Mucosa of rectum (tissue), 2 donors: ENCODE measurements around the gene TP53I13.

Source experiments
- H3K27ac ChIP-seq, 2 donors: one replicate each; pipeline ENCODE4 v1.7.0; 2013; ENCODE audit warnings: inconsistent platforms in 2 of 2, low read depth in 2 of 2, low read length in 2 of 2
- H3K27me3 ChIP-seq, 2 donors: one replicate each; pipeline ENCODE4 v1.7.0; 2013; ENCODE audit warnings: low read length in 2 of 2; ENCODE audit not compliant: control insufficient read depth in 2 of 2, insufficient read depth in 2 of 2
- H3K36me3 ChIP-seq, 2 donors: one replicate each; pipeline ENCODE4 v1.7.0; 2013; ENCODE audit warnings: low read length in 2 of 2; ENCODE audit not compliant: control insufficient read depth in 2 of 2, insufficient read depth in 2 of 2
- H3K4me1 ChIP-seq, 2 donors: one replicate each; pipeline ENCODE4 v1.7.0; 2013; ENCODE audit warnings: low read length in 2 of 2, mild to moderate bottlenecking in 1 of 2; ENCODE audit not compliant: control insufficient read depth in 2 of 2, insufficient read depth in 2 of 2
- H3K4me3 ChIP-seq, 2 donors: one replicate each; pipeline ENCODE4 v1.7.0; 2013; ENCODE audit warnings: low read length in 2 of 2
- H3K9ac ChIP-seq, 2 donors: one replicate each; pipeline ENCODE4 v1.7.0; 2013; ENCODE audit warnings: low read length in 2 of 2, low read depth in 1 of 2, mild to moderate bottlenecking in 1 of 2
- H3K9me3 ChIP-seq, 2 donors: one replicate each; pipeline ENCODE4 v1.7.0; 2013; ENCODE audit warnings: low read length in 2 of 2; ENCODE audit not compliant: control insufficient read depth in 2 of 2
- donor health status: healthy.
- donor health status: Normal muscosa, but diverticular disease.

The TP53I13 gene

DNA sequence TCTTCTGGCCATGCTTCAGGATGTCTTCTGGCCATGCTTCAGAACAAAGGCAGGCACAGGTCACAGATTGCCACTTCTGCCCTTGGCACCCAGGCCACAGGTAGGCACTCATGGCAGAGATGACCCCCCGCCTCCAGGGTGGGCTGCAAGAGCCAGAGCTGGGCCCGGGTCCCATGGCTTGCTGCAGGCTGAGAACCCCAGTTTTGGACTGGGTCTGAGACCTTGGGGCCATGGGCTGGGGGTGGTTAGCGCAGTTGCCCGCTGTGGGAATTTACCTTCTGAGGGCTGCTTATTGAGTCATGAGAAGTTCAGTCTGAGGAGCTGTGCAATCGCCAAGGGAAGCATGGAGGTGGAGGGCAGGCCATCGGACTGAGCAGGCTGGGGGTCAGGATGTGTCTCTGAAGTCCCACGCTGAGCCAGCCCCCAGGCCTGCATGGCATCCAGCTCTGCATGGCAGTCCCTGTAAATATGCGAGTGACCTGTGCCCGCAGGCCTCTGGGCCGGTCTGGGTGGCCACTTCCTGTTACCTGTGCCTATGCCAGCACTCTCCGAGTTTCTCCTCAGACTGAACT is 26.1 kb downstream of the TP53I13 start:
- H3K36me3 ChIP-seq: no peaks in the 10 kb centered on the region
- no peaks in the 10 kb centered on the region for H3K9me3 ChIP-seq
- H3K27me3 ChIP-seq: no peaks in the 10 kb centered on the region
- H3K4me1 ChIP-seq: peaks cover 31 to 35% of the 10 kb centered on the region in 2 donors
- no peak overlapping the region for H3K27ac ChIP-seq
- H3K9ac ChIP-seq: no peak overlapping the region
- H3K4me3 ChIP-seq: no peak overlapping the region

- Histone ChIP-seq H3K9me3 (no peaks in the 10 kb centered on the region), H3K4me3 (no peak overlapping the region), H3K27me3 (no peaks in the 10 kb centered on the region), H3K9ac (no peak overlapping the region), H3K27ac (no peak overlapping the region), H3K4me1 (peaks cover 24 to 29% of the 10 kb centered on the region in 2 donors), H3K36me3 (no peaks in the 10 kb centered on the region)
Observed at GRCh38 chr17:29595107-29595942, 26.8 kb downstream of the TP53I13 start.

GRCh38 chr17:29595943-29596774 is 27.7 kb downstream of the TP53I13 start:
- Histone ChIP-seq H3K27ac (no peak overlapping the region), H3K4me3 (no peak overlapping the region), H3K27me3 (no peaks in the 10 kb centered on the region), H3K36me3 (no peaks in the 10 kb centered on the region), H3K4me1 (peaks cover 18 to 22% of the 10 kb centered on the region in 2 donors), H3K9ac (no peak overlapping the region), H3K9me3 (no peaks in the 10 kb centered on the region)

DNA sequence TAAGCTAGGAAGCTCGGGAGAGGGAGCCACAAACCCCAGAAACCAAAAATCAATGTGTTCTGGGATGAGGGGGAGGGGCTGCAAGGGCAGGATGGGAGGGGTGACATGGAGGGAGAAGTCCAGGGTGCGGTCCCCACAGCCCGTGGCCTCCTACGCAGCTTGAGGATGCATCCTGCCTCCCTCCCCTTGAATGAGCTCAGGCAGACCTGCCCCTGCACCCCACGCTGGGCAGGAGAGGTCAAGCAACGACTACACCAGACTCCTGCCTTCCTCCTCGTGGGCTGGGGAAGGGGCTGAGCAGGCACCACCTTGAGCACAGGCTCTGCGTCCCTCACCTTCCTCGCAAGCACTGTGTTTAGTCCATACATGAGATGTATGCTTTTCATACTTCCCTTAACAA is 28.3 kb downstream of the TP53I13 start:
- Histone ChIP-seq H3K27me3 (no peaks in the 10 kb centered on the region), H3K9ac (no peak overlapping the region), H3K4me1 (peaks cover 11 to 17% of the 10 kb centered on the region in 2 donors), H3K9me3 (no peaks in the 10 kb centered on the region), H3K4me3 (no peak overlapping the region), H3K27ac (no peak overlapping the region), H3K36me3 (no peaks in the 10 kb centered on the region)

DNA sequence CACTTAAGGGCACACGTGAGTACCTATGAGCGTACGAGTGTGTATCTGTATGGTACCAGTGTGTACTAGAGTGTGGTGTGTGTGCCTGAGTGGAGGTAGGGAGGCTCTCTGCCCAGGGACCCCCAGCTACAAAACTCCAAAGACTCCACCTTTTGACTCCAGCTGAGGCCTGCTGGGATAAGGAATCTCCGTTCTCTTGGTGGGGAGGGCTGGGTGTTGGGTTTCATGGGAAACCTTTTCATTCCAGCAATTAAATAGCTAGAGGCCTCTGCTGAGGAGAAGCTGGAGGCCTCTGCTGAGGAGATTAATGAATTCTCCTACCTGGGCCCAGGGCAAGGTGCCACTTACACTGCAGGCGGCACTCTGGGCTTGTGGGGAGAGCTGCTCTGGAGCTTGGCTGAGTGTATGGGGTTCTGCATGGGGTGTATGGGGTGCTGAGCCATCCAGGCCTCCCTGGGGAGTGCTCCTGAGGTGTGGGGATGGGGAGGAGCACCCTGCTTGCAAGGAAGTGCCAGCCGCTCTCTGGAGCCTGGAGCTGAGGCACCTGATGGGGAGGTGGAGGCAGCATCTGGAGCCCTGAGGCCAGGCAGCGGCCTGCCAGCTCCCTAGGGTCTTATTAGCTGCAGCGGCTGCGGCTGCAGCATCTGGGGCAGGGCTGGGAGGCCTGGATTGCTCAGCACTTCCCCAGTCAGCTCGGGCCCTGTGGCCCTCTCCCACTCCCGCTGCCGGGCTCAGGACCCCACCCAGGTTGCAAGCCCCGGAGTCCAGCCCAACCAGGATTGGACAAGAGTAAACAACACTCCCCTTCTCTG is 29.1 kb downstream of the TP53I13 start:
- Histone ChIP-seq H3K27ac (no peak overlapping the region), H3K36me3 (no peaks in the 10 kb centered on the region), H3K9me3 (no peaks in the 10 kb centered on the region), H3K9ac (no peak overlapping the region), H3K4me1 (peaks cover 3 to 9% of the 10 kb centered on the region in 2 donors), H3K4me3 (no peak overlapping the region), H3K27me3 (no peaks in the 10 kb centered on the region)

- H3K9ac ChIP-seq: no peak overlapping the region
- no peaks in the 10 kb centered on the region for H3K9me3 ChIP-seq
- H3K36me3 ChIP-seq: no peaks in the 10 kb centered on the region
- no peaks in the 10 kb centered on the region for H3K4me1 ChIP-seq
- no peak overlapping the region for H3K27ac ChIP-seq
- no peaks in the 10 kb centered on the region for H3K27me3 ChIP-seq
- no peak overlapping the region for H3K4me3 ChIP-seq
Observed at GRCh38 chr17:29603109-29603674, 34.7 kb downstream of the TP53I13 start.

GRCh38 chr17:29607557-29608195 is 39.2 kb downstream of the TP53I13 start:
- Histone ChIP-seq H3K27me3 (no peaks in the 10 kb centered on the region), H3K36me3 (no peaks in the 10 kb centered on the region), H3K9me3 (no peaks in the 10 kb centered on the region), H3K4me1 (no peaks in the 10 kb centered on the region), H3K4me3 (no peak overlapping the region), H3K27ac (no peak overlapping the region), H3K9ac (no peak overlapping the region)

- H3K4me3 ChIP-seq: no peak overlapping the region
- H3K27me3 ChIP-seq: no peaks in the 10 kb centered on the region
- H3K9me3 ChIP-seq: no peaks in the 10 kb centered on the region
- H3K4me1 ChIP-seq: peaks cover 6% of the 10 kb centered on the region in 2 donors
- no peaks in the 10 kb centered on the region for H3K36me3 ChIP-seq
- H3K9ac ChIP-seq: no peak overlapping the region
- H3K27ac ChIP-seq: no peak overlapping the region
Observed at GRCh38 chr17:29608986-29609385, 40.5 kb downstream of the TP53I13 start.

- Histone ChIP-seq H3K27ac (no peak overlapping the region), H3K36me3 (no peaks in the 10 kb centered on the region), H3K9ac (no peak overlapping the region)
Observed at GRCh38 chr17:29610395-29610794, 41.9 kb downstream of the TP53I13 start.

More at GRCh38 chr17:29610395-29610794, 41.9 kb downstream of the TP53I13 start:
- Histone ChIP-seq H3K27me3 (peaks cover 0 to 3% of the 10 kb centered on the region in 2 donors), H3K4me3 (no peak overlapping the region), H3K4me1 (peaks cover 14 to 17% of the 10 kb centered on the region in 2 donors), H3K9me3 (no peaks in the 10 kb centered on the region)
